Mammary microvascular endothelial cell (primary cell): Measurements from ENCODE around the gene STK25. TPM values are rescaled to one million over a fixed set of nuclear protein-coding genes. Genes with fewer than 3 reads are reported as not detected.

ENCODE experiments used
- total RNA-seq: library from RNA; depleted of rRNA; stranded (reverse); fragments of >200 nt; gene quantifications from 2 replicates; pipeline ENCODE4 v1.2.3, GENCODE V29; 2015

Gene STK25
- 341 and 414 TPM in 2 replicates for total RNA-seq

DNA sequence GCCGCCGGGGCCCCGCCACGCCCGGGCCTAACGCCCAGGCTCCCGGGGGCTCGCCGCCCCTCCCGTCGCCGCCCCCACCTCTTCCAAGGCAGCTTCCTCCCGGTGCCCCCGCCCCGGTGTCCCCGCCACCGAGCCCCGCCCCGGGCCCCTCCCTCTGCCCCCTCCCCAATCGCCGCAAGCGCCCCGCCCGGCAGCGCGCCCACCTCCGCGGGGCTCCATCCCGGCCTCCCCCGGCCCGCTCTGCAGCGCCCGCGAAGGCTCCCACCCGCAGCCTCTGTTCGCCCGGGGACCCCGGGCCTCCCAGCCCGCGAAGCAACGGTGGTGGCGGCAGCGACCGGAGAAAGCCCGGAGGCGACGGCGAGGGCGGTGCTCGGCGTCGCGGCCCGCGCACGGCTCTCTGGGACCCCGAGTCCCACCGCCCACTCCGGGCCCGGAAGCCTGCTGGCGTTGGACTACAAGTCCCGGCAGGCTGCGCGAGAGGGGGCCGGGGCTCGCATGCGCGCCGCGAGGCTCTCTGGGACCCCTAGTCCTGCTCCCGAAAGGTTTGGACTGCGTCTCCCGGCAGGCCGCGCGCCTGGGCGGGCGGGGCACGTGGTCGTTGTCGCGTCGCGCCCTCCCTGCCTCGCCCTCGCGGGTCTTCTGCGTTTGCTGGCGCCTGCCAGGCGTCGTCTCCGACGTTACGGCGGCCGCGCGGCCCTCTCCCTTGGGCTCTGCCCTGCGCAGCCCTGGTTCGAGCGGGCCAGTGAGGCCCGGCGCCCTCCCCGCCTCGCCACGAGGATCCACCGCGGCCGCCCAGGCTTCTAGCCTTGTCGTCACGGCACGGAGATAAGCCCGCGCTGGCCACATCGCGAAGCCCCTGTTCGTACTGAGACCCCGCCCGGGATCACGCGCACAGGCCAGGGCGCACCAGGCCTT, at the start of gene STK25:
STK25 (minus strand) TSS at position 345 of the 915 bp plus-strand sequence. CDS start 549 bp downstream, outside the sequence.

Other genes with a start within 250 kb of the STK25 start
- gene HDLBP, start 192.9 kb downstream of the STK25 start, total RNA-seq: 309 and 346 TPM in 2 replicates
- gene SEPTIN2, start 192.7 kb downstream of the STK25 start, total RNA-seq: 352 and 365 TPM in 2 replicates
- gene FARP2, start 152.3 kb downstream of the STK25 start, total RNA-seq: 20.3 and 23.6 TPM in 2 replicates
- 111 TPM in 2 replicates for gene BOK, start 50.2 kb upstream of the STK25 start, total RNA-seq
- gene THAP4, start 128.6 kb upstream of the STK25 start, total RNA-seq: 55.7 and 56.1 TPM in 2 replicates
- gene ATG4B, start 129.1 kb upstream of the STK25 start, total RNA-seq: 58.3 and 61.6 TPM in 2 replicates
- gene DTYMK, start 178.2 kb upstream of the STK25 start, total RNA-seq: 116 and 134 TPM in 2 replicates
- 15.9 and 22.1 TPM in 2 replicates for gene ING5, start 193.5 kb upstream of the STK25 start, total RNA-seq
- gene D2HGDH, start 226.0 kb upstream of the STK25 start, total RNA-seq: 7.5 and 10.5 TPM in 2 replicates